A549 treated with CORT108297 at 1 μM for 4 hours (cell line): Measurements from ENCODE around the gene NAB2. TPM values are rescaled to one million over a fixed set of nuclear protein-coding genes. Genes with fewer than 3 reads are reported as not detected.

Source experiments
- total RNA-seq: library from RNA; stranded (reverse); fragments of 200-300 nt; extraction: Qiagen RNA extraction; gene quantifications from 5 replicates; pipeline ENCODE4 v1.2.3, GENCODE V29; 2022

The NAB2 gene
- total RNA-seq: 12.4 to 21.4 TPM (median 19.1 TPM) in 5 replicates

GRCh38 chr12:57088354-57089270 lies at the start of gene NAB2:
TSS of gene NAB2 (plus strand) at chr12:57089114. CDS start at chr12:57089272, 158 bp downstream.

GRCh38 chr12:57049890-57050289 lies 39.0 kb upstream of the NAB2 start, which contains the start of gene MYO1A:
TSS of gene MYO1A (minus strand) at chr12:57050129. CDS start at chr12:57048323, 1,806 bp downstream.

GRCh38 chr12:57078519-57079404 lies 10.2 kb upstream of the NAB2 start, which contains the start of gene NEMP1:
TSS of gene NEMP1 (minus strand) at chr12:57078791. CDS start at chr12:57078745, 46 bp downstream.

GRCh38 chr12:57111031-57111734 lies 22.3 kb downstream of the NAB2 start, which contains the start of gene STAT6:
TSS of gene STAT6 (minus strand) at chr12:57111362. CDS start at chr12:57108278, 3,084 bp downstream.

GRCh38 chr12:57127726-57128518 lies 39.0 kb downstream of the NAB2 start, which contains the start of gene LRP1:
TSS of gene LRP1 (plus strand) at chr12:57128483. CDS start at chr12:57128965, 482 bp downstream.

Other genes starting within 250 kb of the NAB2 start
- not detected in 5 replicates for gene SDR9C7, start 154.7 kb upstream of the NAB2 start, total RNA-seq
- 0.05 to 0.18 TPM (median 0.10 TPM) in 5 replicates for gene RDH16, start 131.5 kb upstream of the NAB2 start, total RNA-seq
- gene ZBTB39, start 82.6 kb upstream of the NAB2 start, total RNA-seq: 4.0 to 6.0 TPM (median 5.1 TPM) in 5 replicates
- gene TAC3, start 72.6 kb upstream of the NAB2 start, total RNA-seq: 0.11 to 0.20 TPM (median 0.13 TPM) in 3 of 5 replicates, not detected in the others
- gene MYO1A, start 39.0 kb upstream of the NAB2 start, total RNA-seq: 0.09 to 0.41 TPM (median 0.22 TPM) in 5 replicates
- gene NEMP1, start 10.3 kb upstream of the NAB2 start, total RNA-seq: 14.5 to 17.2 TPM (median 17.0 TPM) in 5 replicates
- gene STAT6, start 22.2 kb downstream of the NAB2 start, total RNA-seq: 42.7 to 55.1 TPM (median 54.2 TPM) in 5 replicates
- gene LRP1, start 39.4 kb downstream of the NAB2 start, total RNA-seq: 15.9 to 22.7 TPM (median 18.3 TPM) in 5 replicates
- not detected in 5 replicates for gene LRP1-AS, start 58.5 kb downstream of the NAB2 start, total RNA-seq
- gene NXPH4, start 127.7 kb downstream of the NAB2 start, total RNA-seq: 4.1 to 6.2 TPM (median 5.4 TPM) in 5 replicates
- gene SHMT2, start 140.6 kb downstream of the NAB2 start, total RNA-seq: 123 to 141 TPM (median 136 TPM) in 5 replicates
- gene STAC3, start 162.1 kb downstream of the NAB2 start, total RNA-seq: 0.33 to 0.47 TPM (median 0.42 TPM) in 5 replicates